K562 (cell line): ENCODE results near the gene STX1B. TPM values are rescaled to one million over a fixed set of nuclear protein-coding genes. Genes with fewer than 3 reads are reported as not detected.

Source experiments
- CBFA2T3 ChIP-seq: fragments of 450-650 bp; IDR thresholded peaks from 2 replicates; pipeline ENCODE4 v1.6.1; 2017
- DPF2 ChIP-seq: fragments of 450-650 bp; IDR thresholded peaks from 2 replicates; pipeline ENCODE4 v1.6.1; 2016
- ESRRA ChIP-seq: fragments of 450-650 bp; IDR thresholded peaks from 2 replicates; pipeline ENCODE4 v1.6.1; 2014; ENCODE audit warnings: low read depth, mild to moderate bottlenecking, moderate library complexity, borderline replicate concordance
- FOXK2 ChIP-seq, 2 experiments: fragments of 450-650 bp; IDR thresholded peaks in 1 of 2; conservative IDR thresholded peaks in 1 of 2; 2 replicates each; pipeline ENCODE4 v1.6.1; 2016; ENCODE audit warnings: low read depth in 2 of 2, mild to moderate bottlenecking in 1 of 2
- FOXP4 ChIP-seq: sonication (generic); formaldehyde crosslinking; IDR thresholded peaks from 2 replicates; pipeline ENCODE4 v1.8.0; 2022; ENCODE audit warnings: mild to moderate bottlenecking, missing genetic modification reagents, borderline replicate concordance
- JUND ChIP-seq, 2 experiments: IDR thresholded peaks; 2 replicates in 1 of 2; 3 replicates in 1 of 2; pipeline ENCODE4 v1.6.1; 2011; ENCODE audit warnings: borderline replicate concordance in 2 of 2, low read depth in 2 of 2, low read length in 2 of 2, improper control_type of control experiment in 1 of 2, missing biosample characterization in 1 of 2, missing genetic modification characterization in 1 of 2, missing genetic modification reagents in 1 of 2
- KDM1A ChIP-seq, 2 experiments: fragments of 450-650 bp; IDR thresholded peaks; 2 replicates each; pipeline ENCODE4 v1.6.1; 2016; ENCODE audit warnings: mild to moderate bottlenecking in 2 of 2
- MXD1 ChIP-seq: fragments of 250-450 bp; sonication (Bioruptor Pico); IDR thresholded peaks from 2 replicates; pipeline ENCODE4 v1.8.0; 2021; ENCODE audit warnings: borderline replicate concordance, mild to moderate bottlenecking, moderate library complexity; ENCODE audit not compliant: poor library complexity, severe bottlenecking
- NFE2 ChIP-seq: IDR thresholded peaks from 2 replicates; pipeline ENCODE4 v1.6.1; 2014; ENCODE audit warnings: antibody characterized with exemption, low read depth
- PCBP1 ChIP-seq: fragments of 200-400 bp; formaldehyde crosslinking; IDR thresholded peaks from 2 replicates; pipeline ENCODE4 v1.6.1; 2018; ENCODE audit warnings: mild to moderate bottlenecking, low read depth, low read length; ENCODE audit not compliant: poor library complexity, severe bottlenecking
- RCOR1 ChIP-seq, 2 experiments: IDR thresholded peaks; 2 replicates each; pipeline ENCODE4 v1.6.1; 2012; ENCODE audit warnings: low read depth in 2 of 2, low read length in 2 of 2, borderline replicate concordance in 1 of 2, improper control_type of control experiment in 1 of 2
- SAFB ChIP-seq: fragments of 200-400 bp; formaldehyde crosslinking; IDR thresholded peaks from 2 replicates; pipeline ENCODE4 v1.6.1; 2017; ENCODE audit warnings: low read depth, low read length, borderline replicate concordance
- TBP ChIP-seq: optimal IDR thresholded peaks from 2 replicates; pipeline ENCODE3; 2011; ENCODE audit warnings: low read depth, low read length, improper control_type of control experiment
- ZKSCAN8 ChIP-seq: fragments of 200-800 bp; sonication (Bioruptor generic); IDR thresholded peaks from 2 replicates; pipeline ENCODE4 v1.6.1; 2016; ENCODE audit warnings: missing genetic modification characterization, missing compliant biosample characterization
- ZNF253 ChIP-seq: fragments of 250-450 bp; sonication (Bioruptor Pico); conservative IDR thresholded peaks from 2 replicates; pipeline ENCODE4 v1.6.1; 2021; ENCODE audit warnings: mild to moderate bottlenecking
- ZNF507 ChIP-seq: conservative IDR thresholded peaks from 2 replicates; pipeline ENCODE4 v1.6.1; 2017; ENCODE audit warnings: missing genetic modification characterization, missing compliant biosample characterization
- polyA plus RNA-seq, 8 experiments: library from polyadenylated mRNA; depleted of rRNA in 4 of 8; stranded (reverse) in 5 of 8; unstranded in 3 of 8; fragments of >200 nt; fragmentation: Nextera tagmentation in 2 of 8; fragmentation: Illumina TruSeq in 1 of 8; extraction: Ambion mirVana in 2 of 8; extraction: Trizol in 1 of 8; gene quantifications; 2 replicates each; pipeline versions ENCODE4 v1.2.1 to v1.2.3, GENCODE V29; 2011 to 2014; ENCODE audit warnings: inconsistent platforms in 1 of 8, missing spikeins in 1 of 8
- total RNA-seq, 7 experiments: library from RNA; depleted of rRNA in 6 of 7; stranded (reverse); fragments of >200 nt in 6 of 7; fragmentation: Illumina TruSeq in 2 of 7; extraction: Trizol in 2 of 7; gene quantifications; 2 replicates each; pipeline versions ENCODE4 v1.2.1 to v1.2.3, GENCODE V29; 2011 to 2021; ENCODE audit warnings: low replicate concordance in 1 of 7
- TF ChIP-seq, protein P1 (sequence below): sonication (generic); formaldehyde crosslinking; IDR thresholded peaks from 2 replicates; pipeline ENCODE4 v1.8.0; 2022; ENCODE audit warnings: missing genetic modification reagents, mild to moderate bottlenecking, moderate library complexity, borderline replicate concordance
- TF ChIP-seq, protein P2 (sequence below): sonication (generic); formaldehyde crosslinking; IDR thresholded peaks from 2 replicates; pipeline ENCODE4 v1.8.0; 2022; ENCODE audit warnings: mild to moderate bottlenecking, missing genetic modification reagents
- TF ChIP-seq, protein P3 (sequence below): sonication (generic); formaldehyde crosslinking; IDR thresholded peaks from 2 replicates; pipeline ENCODE4 v1.8.1; 2022; ENCODE audit warnings: missing genetic modification reagents
- TF ChIP-seq, protein P4 (sequence below), 2 experiments: fragments of 450-650 bp; conservative IDR thresholded peaks; 2 replicates each; pipeline ENCODE4 v1.6.1; 2017; ENCODE audit warnings: mild to moderate bottlenecking in 2 of 2, moderate library complexity in 2 of 2

STX1B gene
- total and polyA plus RNA-seq, 9 of the 15 experiments (the other 6 are each of a cell fraction or from before 2014, with no cell fraction given), result 0.07 to 2.5 (median 0.86) TPM

GRCh38 chr16:31052114-31052513, 41.7 kb upstream of the STX1B start (continued):
- TF ChIP-seq TBP (no peak), CBFA2T3 (peak; percentile 41), KDM1A (IDR thresholded peaks at IDR 0.05) (peak; percentile 66 to 71; a peak in 3 of 4 replicates), JUND (IDR thresholded peaks at IDR 0.05; ENCODE audit: borderline replicate concordance, low read depth, low read length) (peak; percentile 79; the same call in 1 of the 2 replicates), JUND (tag; IDR thresholded peaks at IDR 0.05; ENCODE audit: borderline replicate concordance, low read depth, low read length) (peak; percentile 59; the same call in 1 of the 3 replicates), SAFB (no peak), FOXP4 (CRISPR knock-in tag) (no peak), DPF2 (no peak), MXD1 (no peak), ESRRA (no peak), ZNF507 (tag) (no peak), RCOR1 (IDR thresholded peaks at IDR 0.05; ENCODE audit: borderline replicate concordance in 1 of 2, low read depth in 2 of 2, low read length in 2 of 2) (peak in 1 of 2 experiments; percentile 79; a peak in 1 of 4 replicates), PCBP1 (no peak), FOXK2 (conservative IDR thresholded peaks at IDR 0.05 in 1 of 2, IDR thresholded peaks at IDR 0.05 in 1 of 2; ENCODE audit: low read depth in 2 of 2) (peak; percentile 31 to 56; a peak in 1 of 4 replicates), ZNF253 (CRISPR knock-in tag) (no peak), NFE2 (no peak), ZKSCAN8 (CRISPR knock-in tag) (no peak)
- TF ChIP-seq, protein P1, sequence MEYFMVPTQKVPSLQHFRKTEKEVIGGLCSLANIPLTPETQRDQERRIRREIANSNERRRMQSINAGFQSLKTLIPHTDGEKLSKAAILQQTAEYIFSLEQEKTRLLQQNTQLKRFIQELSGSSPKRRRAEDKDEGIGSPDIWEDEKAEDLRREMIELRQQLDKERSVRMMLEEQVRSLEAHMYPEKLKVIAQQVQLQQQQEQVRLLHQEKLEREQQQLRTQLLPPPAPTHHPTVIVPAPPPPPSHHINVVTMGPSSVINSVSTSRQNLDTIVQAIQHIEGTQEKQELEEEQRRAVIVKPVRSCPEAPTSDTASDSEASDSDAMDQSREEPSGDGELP (CRISPR knock-in tag), result 0 out of 2 replicates have a peak, but pooled peaks have one; percentile 11
- TF ChIP-seq, protein P2, sequence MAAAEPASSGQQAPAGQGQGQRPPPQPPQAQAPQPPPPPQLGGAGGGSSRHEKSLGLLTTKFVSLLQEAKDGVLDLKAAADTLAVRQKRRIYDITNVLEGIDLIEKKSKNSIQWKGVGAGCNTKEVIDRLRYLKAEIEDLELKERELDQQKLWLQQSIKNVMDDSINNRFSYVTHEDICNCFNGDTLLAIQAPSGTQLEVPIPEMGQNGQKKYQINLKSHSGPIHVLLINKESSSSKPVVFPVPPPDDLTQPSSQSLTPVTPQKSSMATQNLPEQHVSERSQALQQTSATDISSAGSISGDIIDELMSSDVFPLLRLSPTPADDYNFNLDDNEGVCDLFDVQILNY (CRISPR knock-in tag), result no peak
- TF ChIP-seq, protein P3, sequence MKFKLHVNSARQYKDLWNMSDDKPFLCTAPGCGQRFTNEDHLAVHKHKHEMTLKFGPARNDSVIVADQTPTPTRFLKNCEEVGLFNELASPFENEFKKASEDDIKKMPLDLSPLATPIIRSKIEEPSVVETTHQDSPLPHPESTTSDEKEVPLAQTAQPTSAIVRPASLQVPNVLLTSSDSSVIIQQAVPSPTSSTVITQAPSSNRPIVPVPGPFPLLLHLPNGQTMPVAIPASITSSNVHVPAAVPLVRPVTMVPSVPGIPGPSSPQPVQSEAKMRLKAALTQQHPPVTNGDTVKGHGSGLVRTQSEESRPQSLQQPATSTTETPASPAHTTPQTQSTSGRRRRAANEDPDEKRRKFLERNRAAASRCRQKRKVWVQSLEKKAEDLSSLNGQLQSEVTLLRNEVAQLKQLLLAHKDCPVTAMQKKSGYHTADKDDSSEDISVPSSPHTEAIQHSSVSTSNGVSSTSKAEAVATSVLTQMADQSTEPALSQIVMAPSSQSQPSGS (CRISPR knock-in tag), result no peak
- TF ChIP-seq, protein P4, sequence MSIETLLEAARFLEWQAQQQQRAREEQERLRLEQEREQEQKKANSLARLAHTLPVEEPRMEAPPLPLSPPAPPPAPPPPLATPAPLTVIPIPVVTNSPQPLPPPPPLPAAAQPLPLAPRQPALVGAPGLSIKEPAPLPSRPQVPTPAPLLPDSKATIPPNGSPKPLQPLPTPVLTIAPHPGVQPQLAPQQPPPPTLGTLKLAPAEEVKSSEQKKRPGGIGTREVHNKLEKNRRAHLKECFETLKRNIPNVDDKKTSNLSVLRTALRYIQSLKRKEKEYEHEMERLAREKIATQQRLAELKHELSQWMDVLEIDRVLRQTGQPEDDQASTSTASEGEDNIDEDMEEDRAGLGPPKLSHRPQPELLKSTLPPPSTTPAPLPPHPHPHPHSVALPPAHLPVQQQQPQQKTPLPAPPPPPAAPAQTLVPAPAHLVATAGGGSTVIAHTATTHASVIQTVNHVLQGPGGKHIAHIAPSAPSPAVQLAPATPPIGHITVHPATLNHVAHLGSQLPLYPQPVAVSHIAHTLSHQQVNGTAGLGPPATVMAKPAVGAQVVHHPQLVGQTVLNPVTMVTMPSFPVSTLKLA (conservative IDR thresholded peaks at IDR 0.05), result 0 out of 4 replicates have a peak, but pooled peaks of 1 of the 2 experiments have one; percentile 32
